ENCODE measurements around the gene YTHDF2. TPM values are rescaled to one million over a fixed set of nuclear protein-coding genes. Genes with fewer than 3 reads are reported as not detected.

Gene YTHDF2
- total and polyA plus RNA-seq, 9 of the 15 experiments (the other 6 are each of a cell fraction or from before 2014, with no cell fraction given), result 41.0 to 111 (median 83.3) TPM

- no peak for TF ChIP-seq HDAC2 (IDR thresholded peaks at IDR 0.05)
- TF ChIP-seq KDM4B (IDR thresholded peaks at IDR 0.05; ENCODE audit: borderline replicate concordance in 2 of 2, low read depth in 1 of 2), result no peak
- TF ChIP-seq RFX5 (IDR thresholded peaks at IDR 0.05; ENCODE audit: low read depth, low read length), result no peak
- TF ChIP-seq ILF3 (IDR thresholded peaks at IDR 0.05; ENCODE audit: borderline replicate concordance), result no peak
- TF ChIP-seq KLF10 (CRISPR knock-in tag; IDR thresholded peaks at IDR 0.05), result no peak
- no peak for TF ChIP-seq ELF2 (CRISPR knock-in tag; IDR thresholded peaks at IDR 0.05)
- no peak for TF ChIP-seq SIN3B (IDR thresholded peaks at IDR 0.05; ENCODE audit: low read depth)
- no peak for TF ChIP-seq MBD2 (IDR thresholded peaks at IDR 0.05; ENCODE audit: borderline replicate concordance, low read depth)
- TF ChIP-seq HMGXB4 (CRISPR knock-in tag; IDR thresholded peaks at IDR 0.05), result no peak
- no peak for TF ChIP-seq POLR2A (conservative IDR thresholded peaks at IDR 0.05)
- no peak for TF ChIP-seq TEAD4 (IDR thresholded peaks at IDR 0.05; ENCODE audit: low read length)
- TF ChIP-seq TEAD4 (CRISPR knock-in tag; IDR thresholded peaks at IDR 0.05; ENCODE audit: borderline replicate concordance), result no peak
- TF ChIP-seq NR2C2 (CRISPR knock-in tag; IDR thresholded peaks at IDR 0.05), result no peak
- TF ChIP-seq NR2C2 (tag; IDR thresholded peaks at IDR 0.05), result no peak
- TF ChIP-seq BCL6 (CRISPR knock-in tag; IDR thresholded peaks at IDR 0.05), result no peak
- no peak for TF ChIP-seq GTF2F1 (IDR thresholded peaks at IDR 0.05; ENCODE audit: low read depth, low read length)
- no peak for TF ChIP-seq BHLHE40 (IDR thresholded peaks at IDR 0.05; ENCODE audit: low read length)
- TF ChIP-seq LEF1 (IDR thresholded peaks at IDR 0.05), result no peak
- no peak for TF ChIP-seq FOXK2 (conservative IDR thresholded peaks at IDR 0.05 in 1 of 2, IDR thresholded peaks at IDR 0.05 in 1 of 2; ENCODE audit: low read depth in 2 of 2)
- no peak for TF ChIP-seq ZNF121 (CRISPR knock-in tag; conservative IDR thresholded peaks at IDR 0.05)
- TF ChIP-seq MAX (CRISPR knock-in tag; IDR thresholded peaks at IDR 0.05), result peak; percentile 74
- TF ChIP-seq RB1 (IDR thresholded peaks at IDR 0.05; ENCODE audit: low read depth), result no peak
- no peak for TF ChIP-seq SRF (CRISPR knock-in tag; IDR thresholded peaks at IDR 0.05)
- no peak for TF ChIP-seq TSC22D4 (tag; IDR thresholded peaks at IDR 0.05)
- TF ChIP-seq ZC3H11A (IDR thresholded peaks at IDR 0.05; ENCODE audit: low read depth, low read length), result no peak
- TF ChIP-seq PRDM10 (IDR thresholded peaks at IDR 0.05; ENCODE audit: partially characterized antibody), result no peak
Observed at GRCh38 chr1:28790377-28791035, 53.8 kb downstream of the YTHDF2 start (continued).
